ENCODE data around the gene DCAF4.

- TF ChIP-seq REST (IDR thresholded peaks at IDR 0.05; ENCODE audit: low read depth, low read length) (no peak), MAX (IDR thresholded peaks at IDR 0.05; ENCODE audit: low read depth) (no peak), TEAD4 (IDR thresholded peaks at IDR 0.05; ENCODE audit: borderline replicate concordance, insufficient read depth) (no peak), CTCF (IDR thresholded peaks at IDR 0.05) (no peak), USF2 (IDR thresholded peaks at IDR 0.05; ENCODE audit: borderline replicate concordance, low read depth, low read length) (no peak), RAD21 (IDR thresholded peaks at IDR 0.05; ENCODE audit: low read length) (no peak)
These were observed 36.9 kb upstream of the DCAF4 start for GRCh38 chr14:72889366-72889765.
